ENCODE measurements around the gene DGCR6L.
"Not testable (repeated sequence)": the region's sequence is repeated elsewhere in the genome, so short reads cannot be mapped to it uniquely, and the experiment has no call there.

- not testable (repeated sequence) for TF ChIP-seq POLR2AphosphoS5, TAF1 (IDR thresholded peaks at IDR 0.05; ENCODE audit: low read depth, low read length)
Measured at GRCh38 chr22:20278726-20279490, 41.0 kb downstream of the DGCR6L start.

All from GM12891 (cell line).